Breast epithelium (tissue), 4 donors: Measurements from ENCODE around the gene PROSER1. TPM values are rescaled to one million over a fixed set of nuclear protein-coding genes. Genes with fewer than 3 reads are reported as not detected.
"Not testable (repeated sequence)": the region's sequence is repeated elsewhere in the genome, so short reads cannot be mapped to it uniquely, and the experiment has no call there.

ENCODE experiments used
- DNase-seq, 2 donors: peaks; one replicate each; pipeline ENCODE4 v3.0.0-alpha.2; 2019; ENCODE audit warnings: low spot score in 2 of 2
- H3K27ac ChIP-seq, 2 donors: fragments of 200-600 bp; sonication (generic) in 1 of 2; one replicate each; pipeline ENCODE4 v1.5.1; 2016 to 2019; ENCODE audit warnings: mild to moderate bottlenecking in 1 of 2
- H3K27me3 ChIP-seq, 2 donors: fragments of 200-600 bp; sonication (generic) in 1 of 2; one replicate each; pipeline versions ENCODE4 v1.5.1 to v1.6.0; 2017 to 2019; ENCODE audit warnings: control low read depth in 1 of 2, mild to moderate bottlenecking in 1 of 2
- H3K36me3 ChIP-seq: fragments of 200-600 bp; one replicate; pipeline ENCODE4 v1.5.1; 2019
- H3K4me1 ChIP-seq, 2 donors: fragments of 200-600 bp; sonication (generic); one replicate each; pipeline ENCODE4 v1.5.1; 2016 to 2019; ENCODE audit warnings: control low read depth in 1 of 2
- H3K4me3 ChIP-seq, 3 donors: fragments of 200-600 bp; sonication (generic); 1 replicate in 2 of 3; 2 replicates in 1 of 3; pipeline ENCODE4 v1.5.1; 2016 to 2019; ENCODE audit warnings: mild to moderate bottlenecking in 3 of 3, moderate library complexity in 2 of 3
- H3K9me3 ChIP-seq, 2 donors: fragments of 200-600 bp; sonication (generic) in 1 of 2; one replicate each; pipeline ENCODE4 v1.5.1; 2016 to 2019; ENCODE audit warnings: control low read depth in 1 of 2
- CTCF ChIP-seq, 3 donors: fragments of 450-650 bp; IDR thresholded peaks; one replicate each; pipeline ENCODE4 v1.5.1; 2016 to 2017; ENCODE audit warnings: antibody characterized with exemption in 3 of 3, mild to moderate bottlenecking in 3 of 3, moderate library complexity in 3 of 3
- POLR2A ChIP-seq: fragments of 450-650 bp; IDR thresholded peaks from one replicate; pipeline ENCODE4 v1.6.1; 2016; ENCODE audit warnings: antibody characterized with exemption, mild to moderate bottlenecking, moderate library complexity
- POLR2AphosphoS5 ChIP-seq, 3 donors: sonication (generic); formaldehyde crosslinking; IDR thresholded peaks; one replicate each; pipeline ENCODE4 v1.6.1; 2017; ENCODE audit warnings: antibody characterized with exemption in 3 of 3
- intact Hi-C: fragments of 100-400 bp; cut with DNase I; formaldehyde crosslinking; loops from one replicate; pipeline ENCODE4 v1.15.1; 2023; ENCODE audit warnings: low total_unique reads
- total RNA-seq, 3 donors: library from RNA; depleted of rRNA; stranded (reverse); fragments of >200 nt; gene quantifications; one replicate each; pipeline ENCODE4 v1.1.0, GENCODE V29; 2016

Gene PROSER1
- total RNA-seq = 10 to 100 TPM; 16.1 to 25.5 (median 20.3) TPM

GRCh38 chr13:39037880-39038568, at the start of gene PROSER1, which contains the start of gene NHLRC3:
TSS of gene PROSER1 (minus strand) at chr13:39038089. CDS start at chr13:39037242, 847 bp downstream.
TSS of gene NHLRC3 (plus strand) at chr13:39038456. CDS start at chr13:39038640, 184 bp downstream.
- Histone ChIP-seq H3K4me1 (peaks cover 0 to 15% of the 10 kb centered on the region in 2 donors), H3K9me3 (no peaks in the 10 kb centered on the region), H3K4me3 (peak within 1 kb of the TSS; percentile 75 to 90 (median 89)), H3K36me3 (no peaks in the 10 kb centered on the region), H3K27ac (peak within 1 kb of the TSS; percentile 90 to 94), H3K27me3 (no peaks in the 10 kb centered on the region)
- TF ChIP-seq POLR2A (no peak), POLR2AphosphoS5 (IDR thresholded peaks at IDR 0.05) (peak; percentile 65 to 75 (median 74)), CTCF (IDR thresholded peaks at IDR 0.05) (peak in 1 of 3 donors; percentile 20)
- intact Hi-C loops = no loop called here
- peak; percentile 87 to 88 for DNase-seq

GRCh38 chr13:39086251-39086945, 48.5 kb upstream of the PROSER1 start:
- intact Hi-C loops, H3K4me1 ChIP-seq, H3K9me3 ChIP-seq, H3K27ac ChIP-seq, H3K36me3 ChIP-seq, DNase-seq, H3K4me3 ChIP-seq, H3K27me3 ChIP-seq: not testable (repeated sequence)

- Histone ChIP-seq H3K9me3 (no peaks in the 10 kb centered on the region), H3K36me3 (no peaks in the 10 kb centered on the region), H3K27me3 (peaks cover 0 to 12% of the 10 kb centered on the region in 2 donors), H3K4me1 (no peaks in the 10 kb centered on the region), H3K27ac (no peak overlapping the region), H3K4me3 (no peak overlapping the region)
- intact Hi-C loops = no loop called here
- DNase-seq = no peak
- TF ChIP-seq POLR2A (no peak), CTCF (IDR thresholded peaks at IDR 0.05) (no peak), POLR2AphosphoS5 (IDR thresholded peaks at IDR 0.05) (no peak)
These were observed 36.1 kb upstream of the PROSER1 start for GRCh38 chr13:39073983-39074382.

DNA sequence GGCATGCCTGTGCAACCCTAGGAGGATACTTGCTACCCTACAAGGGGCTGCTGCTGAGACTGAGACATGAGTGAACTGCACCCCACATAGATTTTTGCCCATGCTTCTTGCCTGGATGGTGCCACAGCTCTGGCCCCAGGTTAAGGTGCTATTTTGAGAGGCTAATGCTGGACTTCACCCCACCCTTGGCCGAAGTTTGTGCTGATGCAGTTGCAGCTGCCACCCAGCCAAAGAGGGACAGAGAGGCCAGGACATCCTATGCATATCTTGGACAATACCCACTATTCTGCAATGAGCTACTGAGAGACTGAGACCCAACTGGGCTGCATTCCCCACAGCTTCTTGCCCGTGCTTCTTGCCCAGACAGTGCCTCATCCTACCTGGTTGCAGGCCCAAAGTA, 35.0 kb upstream of the PROSER1 start:
- H3K36me3 ChIP-seq = no peaks in the 10 kb centered on the region
- peaks cover 0 to 12% of the 10 kb centered on the region in 2 donors for H3K27me3 ChIP-seq
- no peaks in the 10 kb centered on the region for H3K9me3 ChIP-seq
- no peak overlapping the region for H3K4me3 ChIP-seq
- no peak for DNase-seq
- intact Hi-C loops = no loop called here
- H3K4me1 ChIP-seq = no peaks in the 10 kb centered on the region
- H3K27ac ChIP-seq = no peak overlapping the region
- TF ChIP-seq POLR2AphosphoS5 (IDR thresholded peaks at IDR 0.05) (no peak), CTCF (IDR thresholded peaks at IDR 0.05) (no peak), POLR2A (no peak)

- no peak for DNase-seq
- Histone ChIP-seq H3K27me3 (no peaks in the 10 kb centered on the region), H3K9me3 (no peaks in the 10 kb centered on the region), H3K36me3 (no peaks in the 10 kb centered on the region), H3K27ac (no peak overlapping the region), H3K4me3 (no peak overlapping the region), H3K4me1 (no peaks in the 10 kb centered on the region)
- intact Hi-C loops = no loop called here
- no peak for TF ChIP-seq POLR2AphosphoS5 (IDR thresholded peaks at IDR 0.05)
- TF ChIP-seq POLR2A = no peak
- TF ChIP-seq CTCF (IDR thresholded peaks at IDR 0.05) = no peak
These were observed 24.1 kb upstream of the PROSER1 start for GRCh38 chr13:39062004-39062403.
